ENCODE measurements around the gene ZNF467.

ZNF467 gene

GRCh38 chr7:149760538-149760937 is 12.8 kb downstream of the ZNF467 start:
- TF ChIP-seq CTCF (IDR thresholded peaks at IDR 0.05; ENCODE audit: low read depth, low read length): no peak
- no peak for DNase-seq (ENCODE audit: extremely low read depth, low read depth)

GRCh38 chr7:149759093-149759860 is 14.1 kb downstream of the ZNF467 start:
- TF ChIP-seq CTCF (IDR thresholded peaks at IDR 0.05; ENCODE audit: low read depth, low read length): no peak

GRCh38 chr7:149753375-149754233 is 19.8 kb downstream of the ZNF467 start:
- peak; percentile 63 for TF ChIP-seq CTCF (IDR thresholded peaks at IDR 0.05; ENCODE audit: low read depth, low read length)
- DNase-seq (ENCODE audit: extremely low read depth, low read depth): no peak

More at GRCh38 chr7:149759093-149759860, 14.1 kb downstream of the ZNF467 start:
- no peak for DNase-seq (ENCODE audit: extremely low read depth, low read depth)

DNA sequence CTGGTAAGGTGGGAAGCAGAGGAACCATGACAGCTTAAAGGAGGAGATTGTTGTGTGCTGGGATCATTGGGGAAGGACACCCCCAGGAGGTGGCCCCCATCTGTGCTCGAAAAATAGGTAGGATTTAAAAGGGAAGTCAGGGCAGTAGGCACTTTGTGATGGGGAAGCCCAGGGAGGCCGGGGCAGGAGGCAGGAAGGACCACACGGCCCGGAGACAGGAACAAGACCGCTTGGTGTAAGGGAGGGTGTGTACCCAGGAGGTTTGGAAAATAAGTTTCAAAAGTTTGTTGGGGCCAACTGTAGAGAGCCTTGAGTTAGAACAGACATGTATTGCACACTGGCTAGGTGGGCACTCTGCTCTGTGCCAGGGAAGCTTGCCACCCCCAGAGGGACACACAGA is 20.7 kb downstream of the ZNF467 start:
- no peak for TF ChIP-seq CTCF (IDR thresholded peaks at IDR 0.05; ENCODE audit: low read depth, low read length)
- DNase-seq (ENCODE audit: extremely low read depth, low read depth): no peak

- TF ChIP-seq CTCF (IDR thresholded peaks at IDR 0.05; ENCODE audit: low read depth, low read length): no peak
- no peak for DNase-seq (ENCODE audit: extremely low read depth, low read depth)
Measured at GRCh38 chr7:149751043-149751775, 22.2 kb downstream of the ZNF467 start.

- no peak for TF ChIP-seq CTCF (IDR thresholded peaks at IDR 0.05; ENCODE audit: low read depth, low read length)
- DNase-seq (ENCODE audit: extremely low read depth, low read depth): no peak
Measured at GRCh38 chr7:149750122-149750845, 23.1 kb downstream of the ZNF467 start.

Measured in AG09319 (cell line).